BLaER1 treated with 17β-estradiol and CSF1 and Interleukin-3, amounts not matched to agents 10 nM and 100 nM (cell line): ENCODE data around the gene CDH4.
"Not testable (repeated sequence)": the region's sequence is repeated elsewhere in the genome, so short reads cannot be mapped to it uniquely, and the experiment has no call there.

Experiments
- H3K27ac ChIP-seq, 11 experiments: shearing (Covaris generic); formaldehyde crosslinking; 2 replicates each; pipeline ENCODE4 v1.8.1; 2022
- H3K27me3 ChIP-seq, 11 experiments: shearing (Covaris generic); formaldehyde crosslinking; 2 replicates each; pipeline ENCODE4 v1.8.1; 2022
- H3K36me3 ChIP-seq, 11 experiments: shearing (Covaris generic); formaldehyde crosslinking; 2 replicates each; pipeline ENCODE4 v1.8.1; 2022
- H3K4me1 ChIP-seq, 10 experiments: shearing (Covaris generic); formaldehyde crosslinking; 2 replicates each; pipeline ENCODE4 v1.8.1; 2022
- H3K4me2 ChIP-seq, 11 experiments: shearing (Covaris generic); formaldehyde crosslinking; 2 replicates each; pipeline ENCODE4 v1.8.1; 2022
- H3K4me3 ChIP-seq, 10 experiments: shearing (Covaris generic); formaldehyde crosslinking; 2 replicates each; pipeline ENCODE4 v1.8.1; 2022
- H3K9ac ChIP-seq, 11 experiments: shearing (Covaris generic); formaldehyde crosslinking; 2 replicates each; pipeline ENCODE4 v1.8.1; 2022
- H3K9me3 ChIP-seq, 11 experiments: shearing (Covaris generic); formaldehyde crosslinking; replicated peaks in 1 of 11; 2 replicates each; pipeline ENCODE4 v1.8.1; 2022
- H4K20me1 ChIP-seq, 11 experiments: shearing (Covaris generic); formaldehyde crosslinking; 2 replicates each; pipeline ENCODE4 v1.8.1; 2022
- Cebpa-rat ChIP-seq, 11 experiments: shearing (Covaris generic); IDR thresholded peaks; 2 replicates each; pipeline ENCODE4 v1.8.1; 2022

CDH4 gene

DNA sequence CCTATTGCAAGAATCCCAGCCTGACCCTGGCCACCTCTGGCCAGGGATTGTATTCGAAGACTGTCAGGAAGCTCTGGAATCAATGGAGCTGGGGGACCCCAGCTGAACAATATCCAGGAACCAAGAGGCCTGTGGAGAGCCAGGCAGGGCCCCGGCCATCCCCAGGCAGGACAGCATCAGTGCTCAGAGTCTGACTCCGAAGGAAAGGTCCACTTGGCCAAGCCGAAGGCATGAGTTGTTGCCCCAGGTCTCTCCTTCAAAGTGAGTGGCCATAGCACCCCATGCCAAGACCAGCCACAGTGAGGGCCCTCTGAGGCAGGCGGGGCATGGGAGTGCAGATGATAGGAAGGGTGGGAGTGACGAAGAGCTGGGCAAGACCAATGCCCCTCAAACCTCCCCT lies 193.1 kb downstream of the CDH4 start:
- Histone ChIP-seq H3K27me3 (no peaks in the 10 kb centered on the region), H3K4me2 (no peak overlapping the region), H4K20me1 (no peaks in the 10 kb centered on the region), H3K9ac (no peak overlapping the region), H3K36me3 (no peaks in the 10 kb centered on the region), H3K9me3 (peaks cover 0 to 8% (median 0%) of the 10 kb centered on the region in 11 experiments; a peak in 2 of 22 replicates), H3K4me1 (no peaks in the 10 kb centered on the region), H3K4me3 (no peak overlapping the region), H3K27ac (no peak overlapping the region)
- TF ChIP-seq Cebpa-rat (IDR thresholded peaks at IDR 0.05), result no peak

DNA sequence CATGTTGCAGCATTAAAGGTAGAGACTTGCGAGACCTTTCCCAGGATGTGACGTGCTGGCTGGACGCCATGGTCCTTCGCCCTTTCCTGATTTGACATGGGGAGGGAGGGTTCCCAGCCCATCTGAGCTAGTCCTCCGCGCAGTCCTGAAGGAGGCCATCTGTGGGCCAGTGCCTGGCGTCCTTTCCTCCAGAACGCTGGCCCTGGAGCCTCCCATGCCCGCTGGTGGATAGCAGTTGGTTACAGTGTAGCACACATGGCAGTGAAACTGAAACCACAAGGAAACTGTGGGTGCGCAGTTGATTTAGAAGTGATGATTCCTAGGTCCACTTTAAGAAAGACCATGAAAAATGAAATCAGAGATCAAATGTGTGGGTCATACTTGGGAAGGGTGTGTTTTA lies 193.7 kb downstream of the CDH4 start:
- Histone ChIP-seq H3K9me3 (peaks cover 0 to 9% (median 0%) of the 10 kb centered on the region in 11 experiments; a peak in 2 of 22 replicates), H3K4me2 (no peak overlapping the region), H3K36me3 (no peaks in the 10 kb centered on the region), H4K20me1 (no peaks in the 10 kb centered on the region), H3K4me3 (no peak overlapping the region), H3K9ac (no peak overlapping the region), H3K27ac (no peak overlapping the region), H3K4me1 (no peaks in the 10 kb centered on the region), H3K27me3 (no peaks in the 10 kb centered on the region)
- no peak for TF ChIP-seq Cebpa-rat (IDR thresholded peaks at IDR 0.05)

DNA sequence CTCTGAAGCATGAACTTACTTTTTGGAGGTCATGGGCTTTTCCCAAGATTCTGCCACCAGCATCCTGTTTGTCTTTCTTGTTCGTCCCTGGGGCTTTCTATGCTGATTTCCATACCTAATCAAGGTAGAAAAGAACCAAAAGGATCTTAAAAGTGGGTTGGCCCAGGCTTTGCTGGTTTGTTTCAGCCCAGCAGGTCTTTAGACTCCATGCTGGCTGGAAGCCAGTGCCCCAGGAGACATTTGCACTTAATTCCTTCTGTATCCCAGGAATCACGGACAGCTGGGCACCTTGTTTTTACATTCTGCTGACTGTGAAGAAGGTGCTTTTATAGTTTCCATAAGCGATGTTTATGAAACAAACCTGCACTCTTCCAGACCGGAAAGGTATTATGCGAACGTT lies 195.9 kb downstream of the CDH4 start:
- peaks cover 0 to 9% (median 0%) of the 10 kb centered on the region in 11 experiments; a peak in 2 of 22 replicates for H3K9me3 ChIP-seq
- no peaks in the 10 kb centered on the region for H3K4me1 ChIP-seq
- H3K27ac ChIP-seq, result no peak overlapping the region
- no peaks in the 10 kb centered on the region; a peak in 1 of 22 replicates for H4K20me1 ChIP-seq
- H3K4me2 ChIP-seq, result no peak overlapping the region
- H3K36me3 ChIP-seq, result no peaks in the 10 kb centered on the region
- TF ChIP-seq Cebpa-rat (IDR thresholded peaks at IDR 0.05), result no peak
- H3K27me3 ChIP-seq, result no peaks in the 10 kb centered on the region
- H3K4me3 ChIP-seq, result no peak overlapping the region
- H3K9ac ChIP-seq, result no peak overlapping the region

DNA sequence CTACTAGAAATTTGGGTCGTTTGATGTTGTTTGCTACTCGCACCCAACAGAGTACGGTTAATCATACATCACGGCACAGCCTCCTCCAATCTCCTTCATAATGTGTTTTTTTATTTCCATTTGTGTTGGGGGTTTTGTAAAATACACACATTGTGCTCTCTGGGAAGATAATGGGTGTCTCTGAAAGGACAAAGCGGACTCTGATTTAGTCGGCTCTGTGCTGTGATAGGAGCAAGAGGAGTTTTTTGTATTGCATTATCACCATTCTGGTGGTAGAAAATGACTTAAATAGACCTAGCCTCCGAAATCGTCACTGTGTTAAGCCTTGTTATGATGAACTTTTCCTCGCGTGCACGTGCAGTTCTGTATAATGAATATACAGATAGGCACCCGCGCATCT lies 196.3 kb downstream of the CDH4 start:
- Histone ChIP-seq H3K4me3 (no peak overlapping the region), H3K27ac (no peak overlapping the region), H3K36me3 (no peaks in the 10 kb centered on the region), H3K9ac (no peak overlapping the region), H3K9me3 (peaks cover 0 to 9% (median 0%) of the 10 kb centered on the region in 11 experiments; a peak in 2 of 22 replicates), H4K20me1 (no peaks in the 10 kb centered on the region; a peak in 1 of 22 replicates), H3K4me2 (no peak overlapping the region), H3K4me1 (no peaks in the 10 kb centered on the region), H3K27me3 (no peaks in the 10 kb centered on the region)
- TF ChIP-seq Cebpa-rat (IDR thresholded peaks at IDR 0.05), result no peak

DNA sequence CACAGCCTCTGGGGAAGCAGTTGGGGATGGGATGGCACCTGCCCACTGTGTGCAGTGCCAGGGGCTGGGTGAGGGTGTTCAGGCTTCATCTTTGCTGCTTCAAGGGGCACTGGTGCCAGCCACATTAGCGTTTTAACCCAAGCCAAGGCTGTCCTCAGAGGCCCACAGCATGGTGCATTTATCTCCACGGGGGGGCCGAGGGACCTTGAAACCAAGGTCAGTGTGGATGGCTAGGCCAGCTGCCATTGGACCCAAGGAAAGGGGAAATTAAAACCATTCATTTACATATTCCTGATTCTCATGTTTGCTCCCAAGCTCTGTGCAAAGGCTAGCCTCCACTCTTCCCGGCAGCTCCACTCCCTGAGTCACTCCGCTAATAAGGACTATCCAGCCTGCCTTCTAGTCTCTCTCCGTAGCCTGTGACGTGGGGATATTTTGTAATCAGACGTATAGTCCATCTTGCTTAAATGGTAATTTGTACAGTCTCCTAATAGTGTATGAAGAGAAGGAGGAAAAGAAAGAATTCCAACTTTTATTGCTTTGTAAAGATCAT lies 197.1 kb downstream of the CDH4 start:
- no peak overlapping the region for H3K4me3 ChIP-seq
- H3K9ac ChIP-seq, result no peak overlapping the region
- no peak overlapping the region for H3K4me2 ChIP-seq
- peaks cover 0 to 9% (median 0%) of the 10 kb centered on the region in 11 experiments; a peak in 2 of 22 replicates for H3K9me3 ChIP-seq
- no peaks in the 10 kb centered on the region; a peak in 1 of 22 replicates for H4K20me1 ChIP-seq
- no peaks in the 10 kb centered on the region for H3K36me3 ChIP-seq
- H3K27ac ChIP-seq, result no peak overlapping the region
- H3K27me3 ChIP-seq, result no peaks in the 10 kb centered on the region
- TF ChIP-seq Cebpa-rat (IDR thresholded peaks at IDR 0.05), result no peak
- H3K4me1 ChIP-seq, result no peaks in the 10 kb centered on the region

GRCh38 chr20:61449916-61450315 lies 197.9 kb downstream of the CDH4 start:
- no peak for TF ChIP-seq Cebpa-rat (IDR thresholded peaks at IDR 0.05)
- Histone ChIP-seq H3K36me3 (no peaks in the 10 kb centered on the region), H3K4me3 (no peak overlapping the region), H3K9me3 (peaks cover 0 to 9% (median 0%) of the 10 kb centered on the region in 11 experiments; a peak in 2 of 22 replicates), H4K20me1 (no peaks in the 10 kb centered on the region; a peak in 1 of 22 replicates), H3K27ac (no peak overlapping the region), H3K9ac (no peak overlapping the region), H3K4me2 (no peak overlapping the region), H3K4me1 (no peaks in the 10 kb centered on the region), H3K27me3 (no peaks in the 10 kb centered on the region)

DNA sequence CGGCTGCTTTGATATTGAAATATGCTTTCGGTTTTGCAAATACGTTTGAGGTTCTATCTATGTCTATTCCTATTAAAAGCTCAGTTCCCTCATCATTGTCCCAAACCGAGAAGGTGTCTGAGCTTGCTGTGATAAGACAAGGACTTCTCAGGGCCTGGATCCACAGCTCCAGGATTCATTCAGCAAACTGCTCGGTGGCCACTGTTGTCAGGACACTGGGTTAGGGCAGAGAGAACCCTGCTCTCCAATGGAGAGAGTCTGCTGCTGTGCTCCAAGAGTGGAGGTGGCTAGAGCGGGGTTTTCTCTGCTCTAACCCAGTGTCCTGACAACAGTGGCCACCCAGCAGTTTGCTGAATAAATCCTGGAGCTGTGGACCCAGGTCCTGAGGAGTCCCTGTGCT lies 198.5 kb downstream of the CDH4 start:
- Histone ChIP-seq H3K4me1 (no peaks in the 10 kb centered on the region), H3K4me2 (no peak overlapping the region), H3K4me3 (no peak overlapping the region), H4K20me1 (no peaks in the 10 kb centered on the region; a peak in 1 of 22 replicates), H3K27ac (no peak overlapping the region), H3K9me3 (peaks cover 0 to 9% (median 0%) of the 10 kb centered on the region in 11 experiments; a peak in 2 of 22 replicates), H3K36me3 (no peaks in the 10 kb centered on the region), H3K9ac (no peak overlapping the region), H3K27me3 (no peaks in the 10 kb centered on the region)
- no peak for TF ChIP-seq Cebpa-rat (IDR thresholded peaks at IDR 0.05)

GRCh38 chr20:61451009-61451408 lies 198.9 kb downstream of the CDH4 start:
- H3K9me3 ChIP-seq, result peaks cover 0 to 9% (median 0%) of the 10 kb centered on the region in 11 experiments; a peak in 2 of 22 replicates
- H3K4me1 ChIP-seq, result no peaks in the 10 kb centered on the region
- no peaks in the 10 kb centered on the region; a peak in 1 of 22 replicates for H4K20me1 ChIP-seq
- H3K9ac ChIP-seq, result no peak overlapping the region
- no peak for TF ChIP-seq Cebpa-rat (IDR thresholded peaks at IDR 0.05)
- H3K4me3 ChIP-seq, result no peak overlapping the region
- no peaks in the 10 kb centered on the region for H3K27me3 ChIP-seq
- H3K27ac ChIP-seq, result no peak overlapping the region
- no peak overlapping the region for H3K4me2 ChIP-seq
- no peaks in the 10 kb centered on the region for H3K36me3 ChIP-seq

- no peak for TF ChIP-seq Cebpa-rat (IDR thresholded peaks at IDR 0.05)
- no peaks in the 10 kb centered on the region for H3K4me1 ChIP-seq
- H3K36me3 ChIP-seq, result no peaks in the 10 kb centered on the region
- no peaks in the 10 kb centered on the region for H3K27me3 ChIP-seq
- no peak overlapping the region for H3K9ac ChIP-seq
- H4K20me1 ChIP-seq, result no peaks in the 10 kb centered on the region; a peak in 1 of 22 replicates
- no peak overlapping the region for H3K27ac ChIP-seq
- no peak overlapping the region for H3K4me2 ChIP-seq
- H3K9me3 ChIP-seq, result peaks cover 0 to 9% (median 0%) of the 10 kb centered on the region in 11 experiments; a peak in 2 of 22 replicates
- no peak overlapping the region for H3K4me3 ChIP-seq
Observed at GRCh38 chr20:61451953-61452352, 199.9 kb downstream of the CDH4 start.

- H3K9me3 ChIP-seq, result peaks cover 0 to 9% (median 0%) of the 10 kb centered on the region in 11 experiments; a peak in 2 of 22 replicates
- no peak overlapping the region for H3K27ac ChIP-seq
- no peak for TF ChIP-seq Cebpa-rat (IDR thresholded peaks at IDR 0.05)
- no peak overlapping the region for H3K4me3 ChIP-seq
- H3K4me1 ChIP-seq, result no peaks in the 10 kb centered on the region
- H3K36me3 ChIP-seq, result no peaks in the 10 kb centered on the region
- H3K4me2 ChIP-seq, result no peak overlapping the region
- H3K27me3 ChIP-seq, result no peaks in the 10 kb centered on the region
- no peak overlapping the region for H3K9ac ChIP-seq
- H4K20me1 ChIP-seq, result no peaks in the 10 kb centered on the region; a peak in 1 of 22 replicates
Observed at GRCh38 chr20:61453219-61453618, 201.2 kb downstream of the CDH4 start.

DNA sequence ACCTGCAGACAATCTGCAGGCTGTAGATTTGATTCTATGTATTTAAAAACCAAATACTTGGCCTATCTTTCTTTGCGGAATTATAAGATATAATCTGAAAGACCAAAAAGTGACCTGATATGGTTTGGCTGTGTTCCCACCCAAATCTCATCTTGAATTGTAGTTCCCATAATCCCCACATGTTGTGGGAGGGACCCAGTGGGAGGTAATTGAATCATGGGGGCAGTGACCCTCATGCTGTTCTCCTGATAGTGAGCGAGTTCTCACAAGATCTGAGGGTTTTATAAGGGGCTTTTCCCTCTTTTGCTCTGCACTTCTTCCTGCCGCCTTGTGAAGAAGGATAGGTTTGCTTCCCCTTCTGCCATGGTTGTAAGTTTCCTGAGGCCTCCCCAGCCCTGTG lies 201.6 kb downstream of the CDH4 start:
- H3K27ac ChIP-seq, H3K9me3 ChIP-seq, H3K4me1 ChIP-seq, H3K4me2 ChIP-seq, H3K36me3 ChIP-seq, H3K4me3 ChIP-seq, H4K20me1 ChIP-seq, H3K9ac ChIP-seq, H3K27me3 ChIP-seq: not testable (repeated sequence)
